Stomach smooth muscle (tissue), 2 donors: ENCODE data around the gene FOXD1.
"Not testable (repeated sequence)": the region's sequence is repeated elsewhere in the genome, so short reads cannot be mapped to it uniquely, and the experiment has no call there.

ENCODE experiments used
- H3K27ac ChIP-seq: one replicate; pipeline ENCODE4 v1.7.0; 2013; ENCODE audit warnings: mild to moderate bottlenecking, low read length, inconsistent platforms
- H3K27me3 ChIP-seq, 2 donors: one replicate each; pipeline ENCODE4 v1.7.0; 2013; ENCODE audit warnings: low read length in 2 of 2; ENCODE audit not compliant: insufficient read depth in 2 of 2, control insufficient read depth in 1 of 2
- H3K36me3 ChIP-seq, 2 donors: one replicate each; pipeline ENCODE4 v1.7.0; 2013; ENCODE audit warnings: low read length in 2 of 2; ENCODE audit not compliant: control insufficient read depth in 2 of 2, insufficient read depth in 2 of 2
- H3K4me1 ChIP-seq: one replicate; pipeline ENCODE4 v1.7.0; 2013; ENCODE audit warnings: low read length; ENCODE audit not compliant: control insufficient read depth, insufficient read depth
- H3K4me3 ChIP-seq, 2 donors: one replicate each; pipeline ENCODE4 v1.7.0; 2013; ENCODE audit warnings: low read length in 2 of 2
- H3K9ac ChIP-seq, 2 donors: one replicate each; pipeline ENCODE4 v1.7.0; 2013; ENCODE audit warnings: low read length in 2 of 2, mild to moderate bottlenecking in 1 of 2
- H3K9me3 ChIP-seq, 2 donors: one replicate each; pipeline ENCODE4 v1.7.0; 2013; ENCODE audit warnings: low read length in 2 of 2; ENCODE audit not compliant: control insufficient read depth in 2 of 2
- donor health status: healthy.
- donor health status: Pancreatic carcinoma.

FOXD1 gene

GRCh38 chr5:73415617-73416016, 33.0 kb downstream of the FOXD1 start:
- Histone ChIP-seq H3K27ac (no peak overlapping the region), H3K27me3 (peaks cover 32 to 42% of the 10 kb centered on the region in 2 donors), H3K9me3 (no peaks in the 10 kb centered on the region), H3K9ac (no peak overlapping the region), H3K4me1 (peaks cover 9% of the 10 kb centered on the region), H3K36me3 (no peaks in the 10 kb centered on the region), H3K4me3 (no peak overlapping the region)

GRCh38 chr5:73415171-73415570, 33.4 kb downstream of the FOXD1 start:
- peaks cover 27 to 39% of the 10 kb centered on the region in 2 donors for H3K27me3 ChIP-seq
- no peak overlapping the region for H3K9ac ChIP-seq
- peaks cover 9% of the 10 kb centered on the region for H3K4me1 ChIP-seq
- no peaks in the 10 kb centered on the region for H3K9me3 ChIP-seq
- no peaks in the 10 kb centered on the region for H3K36me3 ChIP-seq
- no peak overlapping the region for H3K4me3 ChIP-seq
- no peak overlapping the region for H3K27ac ChIP-seq

GRCh38 chr5:73412597-73412988, 36.0 kb downstream of the FOXD1 start:
- no peak overlapping the region for H3K27ac ChIP-seq
- no peaks in the 10 kb centered on the region for H3K9me3 ChIP-seq

GRCh38 chr5:73411936-73412596, 36.5 kb downstream of the FOXD1 start:
- Histone ChIP-seq H3K9ac (no peak overlapping the region), H3K4me1 (no peaks in the 10 kb centered on the region), H3K4me3 (no peak overlapping the region), H3K36me3 (no peaks in the 10 kb centered on the region), H3K9me3 (no peaks in the 10 kb centered on the region), H3K27ac (no peak overlapping the region), H3K27me3 (peaks cover 1 to 19% of the 10 kb centered on the region in 2 donors)

More at GRCh38 chr5:73412597-73412988, 36.0 kb downstream of the FOXD1 start:
- no peaks in the 10 kb centered on the region for H3K36me3 ChIP-seq
- H3K27me3 ChIP-seq, result peaks cover 5 to 24% of the 10 kb centered on the region in 2 donors
- H3K4me1 ChIP-seq, result no peaks in the 10 kb centered on the region
- no peak overlapping the region for H3K4me3 ChIP-seq
- no peak overlapping the region for H3K9ac ChIP-seq

- H3K4me3 ChIP-seq, H3K9ac ChIP-seq, H3K9me3 ChIP-seq, H3K27ac ChIP-seq, H3K27me3 ChIP-seq, H3K4me1 ChIP-seq, H3K36me3 ChIP-seq: not testable (repeated sequence)
Observed at GRCh38 chr5:73409927-73410326, 38.6 kb downstream of the FOXD1 start.

GRCh38 chr5:73405691-73406090, 42.9 kb downstream of the FOXD1 start:
- no peaks in the 10 kb centered on the region for H3K9me3 ChIP-seq

GRCh38 chr5:73399775-73400174, 48.8 kb downstream of the FOXD1 start:
- no peaks in the 10 kb centered on the region for H3K4me1 ChIP-seq
- H3K27me3 ChIP-seq, result peaks cover 0 to 2% of the 10 kb centered on the region in 2 donors
- H3K9ac ChIP-seq, result no peak overlapping the region

More at GRCh38 chr5:73405691-73406090, 42.9 kb downstream of the FOXD1 start:
- Histone ChIP-seq H3K4me1 (no peaks in the 10 kb centered on the region), H3K27ac (no peak overlapping the region), H3K27me3 (peaks cover 0 to 4% of the 10 kb centered on the region in 2 donors), H3K9ac (no peak overlapping the region), H3K4me3 (no peak overlapping the region), H3K36me3 (no peaks in the 10 kb centered on the region)

More at GRCh38 chr5:73399775-73400174, 48.8 kb downstream of the FOXD1 start:
- Histone ChIP-seq H3K27ac (no peak overlapping the region), H3K9me3 (peaks cover 0 to 5% of the 10 kb centered on the region in 2 donors), H3K36me3 (no peaks in the 10 kb centered on the region), H3K4me3 (no peak overlapping the region)
